DMS114 treated with DMSO at 0.1 percent for 48 hours (cell line): ENCODE measurements around the gene MLXIPL.
"Not testable (repeated sequence)": the region's sequence is repeated elsewhere in the genome, so short reads cannot be mapped to it uniquely, and the experiment has no call there.

Experiments used
- DNase-seq: peaks from one replicate; lab custom pipeline; 2025; ENCODE audit not compliant: unreplicated experiment; lab: John Stamatoyannopoulos, UW

MLXIPL gene

DNA sequence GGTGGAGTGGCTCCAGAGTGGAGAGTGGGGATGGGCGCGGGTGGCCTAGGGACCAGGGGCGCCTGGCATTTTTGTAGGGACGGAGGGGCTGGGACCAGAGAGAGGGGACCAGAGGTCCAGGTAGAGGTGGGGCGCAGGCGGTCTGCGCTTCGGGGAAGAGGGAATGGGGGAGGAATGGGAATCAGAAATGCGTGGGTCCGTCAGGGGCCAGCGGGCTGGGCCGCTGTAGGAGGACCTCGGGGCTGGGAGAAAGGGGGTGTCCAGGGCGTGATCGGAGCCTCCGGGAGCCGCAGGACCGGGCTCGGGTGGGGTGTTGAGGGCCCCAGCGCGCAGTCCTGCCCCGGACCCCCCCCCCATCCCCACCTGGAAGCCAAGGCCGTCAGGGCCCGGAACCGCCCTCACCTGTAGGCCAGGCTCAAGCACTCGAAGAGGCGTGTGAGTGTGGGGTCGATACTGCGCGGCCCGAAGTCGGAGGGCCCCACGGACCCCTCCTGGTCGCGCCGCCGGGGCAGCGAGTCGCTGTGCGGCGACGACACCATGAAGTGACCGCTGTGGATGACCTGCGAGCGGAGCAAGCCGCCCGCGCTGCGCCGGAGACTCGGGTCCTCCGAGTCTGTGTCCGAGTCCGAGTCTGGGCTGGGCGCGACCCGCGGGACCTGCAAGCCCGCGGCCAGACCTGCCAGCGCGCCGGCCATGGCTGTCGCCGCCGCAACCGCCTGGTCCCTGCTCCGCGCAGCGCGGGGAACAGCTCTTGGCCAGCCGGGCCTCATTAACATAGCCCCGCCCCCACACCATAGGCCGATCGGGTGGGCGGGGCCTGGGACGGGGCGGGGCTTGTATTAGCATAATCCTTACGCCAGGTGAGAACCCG is at the start of gene MLXIPL:
MLXIPL (minus strand) TSS at position 725 of the 871 bp plus-strand sequence; CDS start at position 695, 30 bp downstream.
- peak; percentile 59 for DNase-seq

- no peak for DNase-seq
Observed at GRCh38 chr7:73671857-73672445, 47.6 kb upstream of the MLXIPL start.

GRCh38 chr7:73671322-73671661 is 47.0 kb upstream of the MLXIPL start:
- no peak for DNase-seq

DNA sequence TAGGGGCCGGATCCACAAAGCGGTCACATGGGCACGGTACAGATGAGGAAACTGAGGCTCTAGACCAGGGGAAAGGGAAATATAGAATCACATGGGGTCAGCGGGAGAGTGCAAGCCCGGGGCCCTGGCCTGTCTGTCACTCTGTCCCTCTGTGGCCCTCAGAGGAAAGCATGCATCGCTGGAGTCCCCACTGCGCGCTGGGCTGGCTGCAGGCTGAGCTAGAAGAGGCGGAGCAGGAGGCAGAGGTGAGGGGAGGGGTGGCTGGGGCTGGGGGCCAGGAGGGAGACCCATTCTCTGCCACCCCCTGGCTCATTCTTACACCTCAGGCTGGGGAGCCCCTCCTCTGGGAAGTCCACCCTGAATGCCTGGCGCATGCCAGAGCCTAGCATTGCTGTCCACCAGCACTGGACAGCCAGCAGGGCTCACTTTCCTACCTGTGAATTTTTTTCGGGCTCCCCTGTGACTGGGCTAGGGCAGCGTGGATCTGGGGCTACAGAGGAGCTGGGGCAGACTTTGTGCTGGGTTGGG is 45.6 kb upstream of the MLXIPL start:
- DNase-seq, result no peak

- no peak for DNase-seq
Observed at GRCh38 chr7:73669288-73669701, 45.0 kb upstream of the MLXIPL start.

- no peak for DNase-seq
Observed at GRCh38 chr7:73668886-73669230, 44.5 kb upstream of the MLXIPL start.

- DNase-seq, result no peak
Observed at GRCh38 chr7:73668103-73668885, 44.0 kb upstream of the MLXIPL start.

- DNase-seq, result peak; percentile 56
Observed at GRCh38 chr7:73667344-73668102, 43.2 kb upstream of the MLXIPL start, which contains the start of gene VPS37D. Gene VPS37D (plus strand): TSS chr7:73667831. CDS start chr7:73667959, 128 bp downstream.

DNA sequence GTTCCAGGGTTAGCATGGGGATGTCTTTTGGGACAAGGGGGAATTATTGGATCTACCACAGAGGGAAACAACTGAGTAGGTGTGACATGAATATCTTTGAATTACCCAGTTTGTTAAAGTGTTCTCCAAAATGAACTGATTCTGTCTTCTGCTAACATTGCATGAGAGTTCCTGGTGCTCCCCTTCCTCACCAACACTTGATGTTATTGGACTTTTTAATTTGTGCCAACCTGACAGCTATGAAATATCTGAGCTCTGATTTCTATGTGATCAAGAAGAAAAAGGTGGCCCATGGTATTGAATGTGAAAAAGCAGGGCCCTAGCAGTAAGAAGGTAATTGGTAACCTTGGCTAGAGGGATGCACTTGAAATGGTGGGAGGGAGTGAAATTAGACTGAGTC is 38.7 kb upstream of the MLXIPL start:
- DNase-seq, result no peak

GRCh38 chr7:73660594-73660993 is 36.3 kb upstream of the MLXIPL start:
- not testable (repeated sequence) for DNase-seq

- DNase-seq, result no peak
Observed at GRCh38 chr7:73659983-73660382, 35.7 kb upstream of the MLXIPL start.

DNA sequence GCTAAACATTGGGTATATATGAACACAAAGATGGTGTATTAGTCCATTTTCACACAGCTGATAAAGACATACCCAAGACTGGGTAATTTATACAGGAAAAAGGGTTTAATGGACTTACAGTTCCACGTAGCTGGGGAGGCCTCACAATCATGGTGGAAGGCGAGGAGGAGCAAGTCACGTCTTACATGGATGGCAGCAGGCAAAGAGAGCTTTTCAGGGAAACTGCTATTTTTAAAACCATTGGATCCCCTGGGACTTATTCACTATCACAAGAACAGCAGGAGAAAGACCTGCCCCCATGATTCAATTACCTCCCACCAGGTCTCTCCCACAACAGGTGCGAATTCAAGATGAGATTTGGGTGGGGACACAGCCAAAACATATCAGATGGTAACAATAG is 31.0 kb upstream of the MLXIPL start:
- DNase-seq, result not testable (repeated sequence)

GRCh38 chr7:73652541-73652949 is 28.2 kb upstream of the MLXIPL start:
- no peak for DNase-seq

DNA sequence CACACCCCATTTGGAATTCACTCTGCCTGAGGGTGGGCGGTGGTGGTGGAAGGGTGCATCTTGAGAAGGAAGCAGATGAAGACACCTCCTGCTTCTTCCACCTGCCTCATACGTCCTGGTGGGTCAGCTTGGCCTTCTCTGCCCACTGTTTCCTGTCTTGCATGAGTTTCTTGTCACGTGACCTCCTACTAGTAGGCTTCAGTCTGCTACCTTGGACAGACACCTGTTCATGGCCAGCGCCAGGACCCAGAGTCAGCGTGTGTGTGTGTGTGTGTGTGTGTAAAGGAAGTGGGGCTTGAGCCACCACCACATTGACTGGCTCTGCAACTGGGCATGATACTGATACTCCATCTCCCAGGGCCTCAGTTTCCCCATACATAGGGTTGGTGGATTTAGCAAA is 26.2 kb upstream of the MLXIPL start:
- no peak for DNase-seq

DNA sequence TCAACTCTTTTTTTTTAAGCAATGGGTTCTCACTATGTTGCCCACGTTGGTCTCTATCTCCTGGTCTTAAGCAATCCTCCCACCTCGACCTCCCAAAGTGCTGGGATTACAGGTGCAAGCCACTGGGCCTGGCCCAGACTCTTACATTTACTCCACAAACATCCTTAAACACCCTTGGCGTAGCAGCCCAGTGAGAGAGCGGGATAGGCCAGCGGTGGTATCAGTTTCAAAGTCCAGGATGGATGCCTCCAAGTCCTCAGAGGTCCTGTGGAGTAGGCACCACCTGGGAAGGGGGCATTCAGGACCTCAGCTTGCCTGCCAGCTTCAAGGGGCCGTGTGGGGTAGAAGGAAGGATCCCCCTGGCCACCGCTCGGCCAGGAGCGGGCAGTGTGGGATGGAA is 25.3 kb upstream of the MLXIPL start:
- no peak for DNase-seq

DNA sequence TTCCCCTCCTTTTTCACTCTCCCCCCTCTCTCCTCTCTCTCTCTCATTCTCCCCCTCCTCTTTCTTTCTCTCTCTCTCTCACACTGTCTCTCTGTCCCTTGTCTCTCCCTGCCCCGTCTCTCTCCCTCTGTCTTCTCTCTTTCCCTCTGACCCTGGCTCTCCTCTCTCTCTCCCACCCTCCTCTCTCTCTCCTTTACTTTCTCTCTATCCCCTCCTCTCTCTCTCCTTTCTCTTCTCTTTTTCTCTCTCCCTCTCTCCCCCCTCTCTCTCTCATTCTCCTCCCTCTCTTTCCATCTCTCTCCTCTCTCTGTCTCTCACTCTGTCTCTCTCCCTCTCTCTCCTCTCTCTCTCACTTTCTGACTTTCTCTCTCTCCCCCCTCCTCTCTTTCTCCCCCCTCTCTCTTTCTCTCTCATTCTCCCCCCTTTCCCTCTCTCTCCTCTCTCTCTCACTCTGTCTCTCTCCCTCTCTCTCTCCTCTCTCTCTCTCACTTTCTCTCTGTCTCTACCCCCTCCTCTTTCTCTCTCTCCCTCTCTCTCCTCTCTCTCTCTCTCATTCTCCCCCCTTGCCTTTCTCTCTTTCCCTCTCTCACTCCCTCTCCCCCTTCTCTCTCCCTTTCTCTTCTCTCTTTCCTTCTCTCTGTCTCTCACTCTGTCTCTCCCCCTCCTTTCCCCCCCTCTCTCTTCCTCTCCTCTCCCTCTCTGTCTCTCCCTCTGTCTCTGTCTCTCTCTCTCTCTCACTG is 24.4 kb upstream of the MLXIPL start:
- no peak for DNase-seq

GRCh38 chr7:73647725-73648592 is 23.6 kb upstream of the MLXIPL start:
- no peak for DNase-seq

GRCh38 chr7:73646785-73647724 is 22.7 kb upstream of the MLXIPL start:
- DNase-seq, result no peak
